Skin epidermis (tissue), 12 donors: ENCODE measurements around the gene STK24.
A peak's percentile ranks its signal among the peaks of the same experiment; 100 is the strongest.

Source experiments
- H3K27ac ChIP-seq, 21 experiments: fragments of 200-600 bp; sonication (generic) in 11 of 21; one replicate each; pipeline ENCODE4 v1.5.0; 2020; ENCODE audit warnings: mild to moderate bottlenecking in 3 of 21, inconsistent platforms in 2 of 21, moderate library complexity in 2 of 21
- H3K4me3 ChIP-seq, 7 experiments: fragments of 200-600 bp; sonication (generic) in 2 of 7; one replicate each; pipeline ENCODE4 v1.5.0; 2020; ENCODE audit warnings: inconsistent platforms in 2 of 7, mild to moderate bottlenecking in 2 of 7, moderate library complexity in 1 of 7

The STK24 gene

GRCh38 chr13:98559169-98559568 lies 17.7 kb downstream of the STK24 start:
- Histone ChIP-seq H3K27ac (no peak overlapping the region), H3K4me3 (no peak overlapping the region)

- Histone ChIP-seq H3K27ac (peak overlapping the region in 1 of 21 experiments; percentile 44), H3K4me3 (no peak overlapping the region)
Observed at GRCh38 chr13:98557937-98558792, 18.7 kb downstream of the STK24 start.

DNA sequence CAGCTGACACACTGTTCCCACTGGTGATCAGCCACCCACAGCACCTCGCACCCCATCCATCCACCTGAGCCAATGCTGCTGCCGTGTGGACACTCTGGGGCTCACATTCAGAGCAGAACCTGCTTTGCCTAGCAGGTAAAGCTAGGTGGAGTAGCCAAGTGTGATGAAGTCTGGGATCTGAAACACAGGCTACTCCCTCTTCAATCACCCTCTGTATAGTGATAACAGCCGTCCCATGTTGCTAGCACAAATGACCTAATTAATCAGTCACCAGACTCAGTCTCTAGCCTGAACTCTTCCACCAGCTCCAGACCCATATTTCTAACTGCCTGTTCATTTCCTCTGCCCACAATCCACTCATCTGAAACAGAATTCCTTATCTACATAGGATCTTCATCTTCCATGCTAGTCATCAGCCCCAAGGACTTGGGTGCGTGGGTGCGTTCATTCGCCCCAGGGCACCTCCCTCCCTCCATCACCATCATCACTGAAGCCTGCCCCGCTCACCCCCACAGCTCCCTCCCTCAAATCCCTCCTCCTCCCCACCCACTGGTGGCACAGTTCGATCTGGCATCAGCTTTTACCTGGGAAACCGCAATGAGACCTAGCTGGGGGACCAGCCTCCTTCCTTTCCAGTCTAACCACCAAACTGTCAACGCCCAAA lies 19.8 kb downstream of the STK24 start:
- Histone ChIP-seq H3K27ac (peak overlapping the region in 2 of 21 experiments; percentile 2 to 53), H3K4me3 (no peak overlapping the region)

GRCh38 chr13:98556142-98556816 lies 20.6 kb downstream of the STK24 start:
- peak overlapping the region in 3 of 21 experiments; percentile 12 to 69 (median 53) for H3K27ac ChIP-seq

DNA sequence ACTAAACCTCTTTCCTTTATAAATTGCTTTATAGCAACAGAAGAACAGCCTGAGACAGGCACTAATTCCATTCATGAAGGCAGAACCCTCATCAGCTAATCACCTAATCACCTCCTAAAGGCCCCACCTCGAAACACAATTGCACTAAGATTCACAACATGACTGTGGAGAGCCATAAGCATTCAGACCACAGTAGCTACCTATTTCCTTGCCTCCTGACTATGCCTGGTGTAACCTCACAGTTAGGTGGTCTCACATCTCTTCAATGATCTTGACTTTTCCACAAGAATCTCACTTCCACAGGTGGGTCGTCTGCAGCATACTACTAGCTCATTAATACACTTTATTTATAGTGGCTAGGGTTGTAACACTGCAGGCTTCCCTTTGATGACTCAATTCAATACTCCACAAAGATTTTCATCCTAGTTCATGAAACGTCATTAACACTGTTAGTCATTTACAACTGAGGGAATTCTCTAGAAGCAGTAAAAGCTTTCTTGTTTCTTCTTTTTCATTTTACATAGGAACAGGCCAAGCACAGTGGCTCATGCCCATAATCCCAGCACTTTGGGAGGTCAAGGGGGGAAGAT lies 27.1 kb downstream of the STK24 start:
- H3K27ac ChIP-seq, result peak overlapping the region in 5 of 21 experiments; percentile 6 to 41 (median 38)

More at GRCh38 chr13:98556142-98556816, 20.6 kb downstream of the STK24 start:
- no peak overlapping the region for H3K4me3 ChIP-seq

DNA sequence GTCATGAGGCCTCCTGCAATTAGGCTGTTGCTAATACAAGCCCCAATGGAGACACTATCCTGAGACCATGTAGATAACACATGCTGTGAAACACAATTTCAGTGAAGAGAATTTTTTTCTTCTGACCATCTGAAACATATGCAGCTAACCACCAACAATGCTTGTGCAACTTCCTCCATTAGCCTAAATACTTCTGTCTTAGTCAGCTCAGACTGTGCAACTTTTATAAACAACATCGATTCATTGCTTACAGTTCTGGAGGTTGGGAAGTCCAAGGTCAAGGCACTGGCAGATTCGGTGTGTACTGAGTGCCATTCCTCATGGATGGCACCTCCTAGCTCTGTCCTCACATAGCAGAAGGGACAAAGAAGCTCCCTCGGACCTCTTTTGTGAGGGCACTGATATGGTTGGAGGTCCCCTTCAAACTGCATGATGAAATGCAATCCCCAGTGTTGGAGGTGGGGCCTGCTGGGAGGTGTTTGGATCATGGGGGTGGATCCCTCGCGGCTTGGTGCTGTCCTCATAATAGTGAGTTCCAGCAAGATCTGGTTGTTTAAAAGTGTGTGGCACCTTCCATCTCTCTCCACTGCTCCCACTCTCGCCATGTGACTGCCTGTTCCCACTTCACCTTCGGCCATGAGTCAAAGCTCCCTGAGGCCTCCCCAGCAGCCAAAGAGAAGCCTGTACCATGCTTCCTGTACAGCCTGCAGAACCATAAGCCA lies 27.7 kb downstream of the STK24 start:
- Histone ChIP-seq H3K27ac (peak overlapping the region in 6 of 21 experiments; percentile 6 to 41 (median 36)), H3K4me3 (no peak overlapping the region)

More for the DNA sequence above, 27.1 kb downstream of the STK24 start:
- H3K4me3 ChIP-seq, result no peak overlapping the region

GRCh38 chr13:98548230-98548629 lies 28.7 kb downstream of the STK24 start:
- H3K27ac ChIP-seq, result no peak overlapping the region
- H3K4me3 ChIP-seq, result no peak overlapping the region

- peak overlapping the region in 1 of 21 experiments; percentile 1 for H3K27ac ChIP-seq
- no peak overlapping the region for H3K4me3 ChIP-seq
Observed at GRCh38 chr13:98547455-98547854, 29.5 kb downstream of the STK24 start.

DNA sequence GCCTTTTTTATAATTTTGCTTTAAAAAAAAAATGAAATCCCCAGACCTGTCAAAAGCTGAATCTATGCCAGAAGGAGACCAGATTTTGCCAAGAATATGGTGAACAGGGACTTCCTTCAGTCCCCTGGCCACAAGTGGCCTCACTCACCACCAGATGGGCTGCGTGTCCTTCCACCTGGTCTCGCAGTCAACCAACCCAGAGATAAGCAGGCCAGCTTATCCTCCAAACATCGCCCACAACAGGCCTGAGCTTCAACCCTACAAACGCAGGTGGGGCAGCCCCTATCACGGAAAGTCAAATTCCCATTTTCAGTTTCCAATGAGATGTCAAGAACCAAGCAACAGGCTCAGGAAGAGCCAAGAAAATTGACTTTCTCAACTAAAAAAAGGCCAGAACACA lies 30.5 kb downstream of the STK24 start:
- peak overlapping the region in 4 of 21 experiments; percentile 1 to 39 (median 14) for H3K27ac ChIP-seq
- H3K4me3 ChIP-seq, result no peak overlapping the region

GRCh38 chr13:98544104-98544710 lies 32.7 kb downstream of the STK24 start:
- peak overlapping the region in 4 of 21 experiments; percentile 18 to 76 (median 46) for H3K27ac ChIP-seq
- H3K4me3 ChIP-seq, result no peak overlapping the region

GRCh38 chr13:98543378-98544103 lies 33.4 kb downstream of the STK24 start:
- H3K4me3 ChIP-seq, result peak overlapping the region in 2 of 7 experiments; percentile 5 to 12
- peak overlapping the region in 16 of 21 experiments; percentile 7 to 76 (median 53) for H3K27ac ChIP-seq

DNA sequence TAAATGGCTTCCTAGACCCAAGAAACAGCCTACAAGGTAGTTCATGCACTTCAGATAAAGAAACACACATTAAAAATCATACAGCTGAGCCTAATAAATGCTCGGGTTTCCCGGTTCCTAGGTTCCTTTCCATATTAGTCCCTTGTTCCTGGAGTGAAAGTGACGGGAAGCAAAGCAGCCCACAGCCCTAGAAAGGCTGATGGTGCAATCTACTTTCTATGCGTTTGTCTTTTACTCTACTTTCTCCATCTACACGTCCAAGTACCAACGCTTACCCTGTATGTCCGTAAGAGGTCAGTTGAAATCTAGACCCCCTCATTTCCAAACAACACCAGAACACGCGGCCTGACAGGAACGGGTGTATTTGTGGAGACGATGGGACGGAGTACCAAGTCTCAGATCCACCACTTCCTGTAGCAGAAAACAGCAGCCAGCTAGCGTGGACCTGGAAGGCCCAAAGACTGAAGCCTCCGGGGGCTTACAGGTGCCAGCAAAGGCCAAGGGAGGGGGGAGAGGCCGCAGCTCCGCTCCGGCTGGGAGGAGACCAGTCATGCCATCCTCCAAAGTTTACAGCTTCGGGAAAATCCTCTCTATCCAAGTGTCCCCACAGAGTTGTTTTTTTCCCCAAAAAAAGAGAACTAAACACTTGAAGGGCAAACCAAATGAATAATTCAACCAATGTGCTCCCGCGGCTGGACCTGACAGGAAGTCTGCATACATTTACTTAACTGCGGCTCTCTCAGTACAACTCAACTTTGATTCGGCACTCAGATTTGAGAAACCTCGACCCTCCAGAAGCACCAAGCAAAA lies 34.1 kb downstream of the STK24 start:
- Histone ChIP-seq H3K27ac (peak overlapping the region in 16 of 21 experiments; percentile 23 to 76 (median 56)), H3K4me3 (peak overlapping the region in 2 of 7 experiments; percentile 5 to 12)

DNA sequence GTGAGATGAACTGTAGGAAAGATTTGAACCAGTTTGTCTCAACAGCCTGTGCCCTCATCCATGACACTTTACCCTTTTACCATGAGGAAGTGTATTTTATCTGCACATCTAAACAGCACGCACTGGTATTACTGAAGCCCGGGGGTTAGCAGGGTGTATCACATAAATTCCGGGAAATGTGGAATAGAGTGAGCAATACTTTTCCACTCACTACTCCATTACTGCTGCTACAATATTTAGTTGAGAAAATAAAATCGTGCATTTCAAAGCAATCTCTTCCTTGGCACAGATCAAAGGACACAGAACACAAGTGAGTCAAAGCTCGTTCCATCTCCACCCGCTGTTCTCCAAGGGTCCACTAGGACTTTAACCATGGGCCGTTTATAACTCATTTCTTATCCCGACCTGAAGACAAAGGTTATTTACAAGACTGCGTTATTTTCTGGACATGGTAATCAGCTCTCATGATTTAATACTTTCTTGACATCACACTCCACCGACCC lies 35.2 kb downstream of the STK24 start:
- Histone ChIP-seq H3K27ac (peak overlapping the region in 8 of 21 experiments; percentile 12 to 76 (median 54)), H3K4me3 (no peak overlapping the region)

- Histone ChIP-seq H3K4me3 (no peak overlapping the region), H3K27ac (peak overlapping the region in 9 of 21 experiments; percentile 7 to 70 (median 46))
Observed at GRCh38 chr13:98541191-98541590, 35.7 kb downstream of the STK24 start.

- H3K4me3 ChIP-seq, result no peak overlapping the region
Observed at GRCh38 chr13:98540476-98540875, 36.4 kb downstream of the STK24 start.

DNA sequence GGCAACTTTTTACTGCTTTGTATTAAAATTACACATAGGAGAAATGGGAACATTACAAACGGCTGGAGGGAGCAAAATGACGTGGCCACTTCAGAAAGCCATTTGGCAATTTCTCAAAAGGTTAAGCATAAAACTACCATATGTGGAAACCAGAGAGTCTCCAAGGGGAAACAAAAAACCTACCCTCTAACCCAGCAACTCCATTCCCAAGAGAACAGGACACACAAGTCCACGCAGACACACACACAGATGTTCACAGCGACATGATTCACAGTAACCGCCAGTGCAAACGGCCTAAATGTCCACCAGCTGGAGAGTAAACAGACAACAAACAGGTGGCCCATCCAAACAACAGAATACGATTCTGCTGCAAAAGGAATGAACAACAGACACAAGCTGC lies 37.2 kb downstream of the STK24 start:
- H3K4me3 ChIP-seq, result no peak overlapping the region
- H3K27ac ChIP-seq, result peak overlapping the region in 1 of 21 experiments; percentile 35

More at GRCh38 chr13:98540476-98540875, 36.4 kb downstream of the STK24 start:
- H3K27ac ChIP-seq, result peak overlapping the region in 11 of 21 experiments; percentile 7 to 70 (median 33)

DNA sequence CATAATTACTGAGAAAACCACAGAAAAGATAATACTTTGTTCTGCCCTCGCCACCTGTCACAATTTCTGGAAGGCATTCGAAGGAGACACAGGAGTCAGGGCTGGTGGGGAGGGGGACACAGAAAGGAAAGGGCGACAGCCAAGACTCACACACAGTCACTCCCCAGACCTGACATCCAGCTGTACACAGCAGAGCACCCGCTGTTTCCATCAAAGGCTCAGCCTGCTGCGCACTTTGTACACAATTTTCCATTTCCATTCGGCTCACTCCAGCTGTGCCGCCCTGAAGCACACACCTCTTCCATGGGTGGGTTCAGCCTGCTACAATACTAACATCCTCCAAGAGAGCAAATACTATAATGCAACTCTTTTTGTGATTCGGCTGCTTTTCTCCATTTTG lies 38.0 kb downstream of the STK24 start:
- no peak overlapping the region for H3K27ac ChIP-seq
- H3K4me3 ChIP-seq, result no peak overlapping the region
